Forelimb muscle (tissue), 1 donor: ENCODE data around the gene DDX17. TPM values are rescaled to one million over a fixed set of nuclear protein-coding genes. Genes with fewer than 3 reads are reported as not detected.
"Not testable (repeated sequence)": the region's sequence is repeated elsewhere in the genome, so short reads cannot be mapped to it uniquely, and the experiment has no call there.

Source experiments
- DNase-seq: peaks from one replicate; pipeline ENCODE4 v3.0.0-alpha.2; 2013; ENCODE audit warnings: low read depth
- polyA plus RNA-seq: library from polyadenylated mRNA; unstranded; fragments of 120-200 nt; gene quantifications from one replicate; pipeline ENCODE4 v1.2.1, GENCODE V29; 2013; ENCODE audit not compliant: insufficient read length

Gene DDX17
- polyA plus RNA-seq, 1 donor = 317 TPM

GRCh38 chr22:38491707-38492348, 14.3 kb downstream of the DDX17 start:
- no peak for DNase-seq

DNA sequence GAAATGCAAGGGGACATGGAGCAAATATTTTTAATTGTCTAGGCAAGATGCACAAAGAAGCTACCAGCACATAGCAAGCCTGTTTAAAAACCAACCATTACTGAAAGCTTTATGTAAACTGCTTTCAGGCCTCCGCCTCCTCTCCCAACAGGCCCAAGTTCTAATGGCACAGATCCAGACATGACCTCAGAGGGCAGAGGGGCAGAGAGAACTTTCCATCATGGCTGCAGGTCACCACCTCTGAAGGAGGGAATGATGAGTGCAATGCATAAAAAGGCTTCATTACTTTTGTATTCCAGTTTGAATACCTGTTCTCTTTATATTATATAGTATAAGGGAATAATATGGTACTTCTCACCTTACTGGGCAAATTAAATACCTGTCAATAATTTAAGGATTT, 15.2 kb downstream of the DDX17 start:
- DNase-seq = no peak

DNA sequence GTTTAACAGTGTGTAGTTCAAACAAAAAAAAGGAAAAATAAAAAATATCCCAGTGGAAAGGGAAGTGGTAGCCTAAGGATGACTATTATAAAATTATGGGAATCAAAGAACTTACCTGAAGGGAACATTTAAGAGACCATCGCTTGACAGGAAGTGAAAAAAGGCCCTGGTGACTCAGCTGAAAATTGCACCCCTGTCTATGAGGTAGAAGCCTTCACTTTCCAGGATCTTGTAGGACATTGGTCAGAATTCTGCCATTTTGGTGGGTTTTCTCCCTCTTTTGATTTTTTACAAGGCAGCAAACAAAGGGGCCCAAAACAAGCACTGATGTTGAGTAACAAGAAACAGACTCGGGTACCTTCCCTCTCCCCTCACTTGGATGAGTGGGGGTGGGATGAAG, 15.6 kb downstream of the DDX17 start:
- no peak for DNase-seq

DNA sequence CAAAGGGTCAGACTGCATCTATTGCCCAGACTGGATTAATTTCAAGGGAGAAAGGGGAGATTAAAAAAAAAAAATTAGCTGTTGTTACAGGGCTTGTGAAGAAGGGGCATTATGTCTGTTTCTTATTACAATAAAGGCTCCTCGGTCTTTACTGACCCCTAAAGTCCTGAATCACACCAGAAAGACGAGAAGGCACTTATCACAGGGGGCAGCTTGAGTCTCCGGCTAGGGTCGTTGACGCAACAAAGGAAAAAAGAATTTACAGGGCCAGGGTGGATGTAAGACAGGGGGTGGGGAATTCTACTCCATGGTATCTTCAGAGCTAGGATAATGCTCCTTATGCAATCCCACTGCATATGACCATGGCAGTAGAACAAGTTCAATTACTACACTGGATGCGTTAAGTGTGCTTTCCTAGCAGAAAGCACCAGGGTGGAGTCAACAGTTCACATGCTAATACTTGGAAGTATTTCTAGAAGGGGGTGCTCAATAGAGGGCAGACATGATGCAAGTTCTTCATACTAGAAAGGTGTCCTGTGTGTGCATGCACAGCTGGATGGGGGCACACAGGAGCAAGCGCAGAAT, 16.5 kb downstream of the DDX17 start:
- no peak for DNase-seq

DNA sequence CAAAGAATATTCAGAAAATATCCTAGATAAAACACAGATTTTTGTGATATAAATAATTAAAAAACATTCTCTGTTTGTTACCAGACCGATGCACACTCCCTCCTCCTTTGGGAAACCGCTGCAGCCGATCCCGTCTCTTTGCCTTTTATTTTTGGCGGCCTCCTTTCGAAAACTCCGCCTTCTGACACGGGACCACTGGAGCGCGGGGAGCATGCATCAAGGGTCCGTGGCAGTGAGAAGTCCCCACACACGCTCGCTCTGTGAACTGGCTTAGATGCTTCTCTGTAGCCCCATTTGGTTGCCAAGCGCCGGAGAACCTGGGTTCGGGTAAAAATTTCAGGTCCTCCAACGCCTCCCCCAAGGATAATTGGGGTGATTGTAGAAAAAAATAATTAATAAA, 17.0 kb downstream of the DDX17 start:
- no peak for DNase-seq

DNA sequence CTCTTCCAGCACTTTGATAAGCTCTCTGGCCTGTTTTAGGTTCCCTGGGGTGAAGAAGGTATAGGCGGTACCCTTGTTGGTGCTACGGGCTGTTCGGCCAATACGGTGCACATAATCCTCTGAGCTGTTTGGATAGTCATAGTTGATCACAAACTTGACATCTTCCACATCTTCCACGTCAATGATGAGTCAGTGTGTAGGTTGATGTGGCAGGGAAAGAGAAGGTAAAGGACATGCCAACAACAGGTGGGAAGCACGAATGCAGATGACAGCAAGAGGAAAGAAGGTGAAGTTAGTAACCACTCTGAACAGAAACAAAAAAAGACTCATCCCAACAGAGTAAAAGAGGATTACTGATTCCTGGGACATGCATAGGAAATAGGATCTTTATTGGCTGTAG, 18.2 kb downstream of the DDX17 start:
- no peak for DNase-seq

- DNase-seq = no peak
Observed at GRCh38 chr22:38485783-38486182, 20.3 kb downstream of the DDX17 start.

GRCh38 chr22:38484244-38484643, 21.9 kb downstream of the DDX17 start:
- DNase-seq = no peak

DNA sequence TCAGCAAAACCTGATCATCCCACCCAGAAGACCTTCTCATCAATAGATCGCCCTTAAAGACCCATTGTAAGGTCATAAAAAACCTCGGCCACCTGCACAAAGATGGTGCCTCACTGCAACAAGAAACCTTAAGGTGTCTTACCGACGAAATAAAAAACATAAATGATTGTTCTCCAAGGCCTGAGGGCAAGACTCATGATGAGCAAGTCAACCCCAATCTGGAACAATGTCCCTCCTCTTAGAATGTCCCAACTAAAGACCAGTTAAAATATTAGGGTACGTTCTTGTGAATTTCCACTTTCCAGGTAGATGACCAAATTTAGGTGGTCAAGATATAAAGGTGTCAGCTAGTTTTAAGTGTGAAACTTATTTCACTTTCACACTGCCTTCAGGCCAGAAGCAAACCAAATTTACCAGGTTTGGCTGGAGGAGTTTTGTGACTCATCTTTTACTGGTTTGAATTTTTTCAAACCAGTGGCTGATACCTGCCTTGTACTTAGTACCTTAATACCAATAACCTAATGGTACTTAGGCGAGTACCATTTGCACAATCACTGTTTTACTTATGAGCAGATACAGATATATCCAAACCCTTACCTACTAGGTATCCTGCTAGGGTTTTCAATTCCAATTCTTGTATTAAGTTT, 23.3 kb downstream of the DDX17 start:
- no peak for DNase-seq

GRCh38 chr22:38481871-38482332, 24.2 kb downstream of the DDX17 start:
- no peak for DNase-seq

GRCh38 chr22:38481162-38481870, 24.8 kb downstream of the DDX17 start:
- DNase-seq = no peak

- DNase-seq = no peak
Observed at GRCh38 chr22:38479096-38479837, 26.8 kb downstream of the DDX17 start.

DNA sequence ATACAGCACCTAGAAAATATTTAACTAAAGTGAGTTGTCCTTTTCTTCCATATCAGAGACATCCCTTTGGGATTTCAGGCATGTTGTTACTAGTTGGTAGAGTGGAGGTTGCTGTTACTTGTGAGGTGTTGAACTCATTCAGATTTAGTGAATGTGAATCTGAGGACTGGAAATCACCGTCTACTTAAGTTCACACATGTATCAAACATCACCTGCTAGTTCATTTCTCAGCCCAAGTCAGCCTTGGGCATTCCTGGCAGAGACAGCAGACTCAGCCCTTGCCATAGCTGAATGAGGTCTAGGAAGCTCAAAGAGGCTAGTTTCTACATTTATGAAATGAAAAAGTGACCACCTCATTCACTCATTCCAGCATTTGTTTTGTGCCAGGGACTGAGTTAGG, 28.5 kb downstream of the DDX17 start:
- DNase-seq = no peak

DNA sequence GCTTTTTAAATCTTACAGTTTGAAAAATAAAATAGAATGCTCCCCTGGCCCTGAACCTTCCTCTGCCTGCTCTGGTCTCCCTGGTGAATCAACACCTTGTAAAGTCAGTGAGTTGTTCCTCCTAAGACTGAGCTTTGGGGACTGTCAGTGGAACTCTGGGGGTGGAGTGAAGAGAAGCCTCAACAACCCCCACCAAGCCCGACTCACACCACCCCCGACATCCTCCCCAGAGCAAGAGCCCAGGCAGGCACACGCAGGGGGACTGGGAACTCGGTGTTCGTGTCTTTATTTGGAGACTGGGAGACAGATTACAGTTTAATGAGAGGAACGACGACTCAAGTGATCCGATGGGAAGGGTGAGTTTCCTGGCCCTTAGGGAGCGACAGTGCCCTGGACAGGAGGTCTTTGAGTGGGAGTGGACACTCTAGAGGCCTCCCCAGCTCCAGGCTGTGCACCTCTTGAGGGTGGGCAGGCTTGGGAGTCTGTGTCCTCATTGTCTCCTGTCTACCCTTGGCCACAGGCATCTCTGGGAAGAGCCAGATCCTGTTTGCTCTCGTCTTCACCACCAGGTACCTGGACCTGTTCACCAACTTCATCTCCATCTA, 32.0 kb downstream of the DDX17 start:
- no peak for DNase-seq

DNA sequence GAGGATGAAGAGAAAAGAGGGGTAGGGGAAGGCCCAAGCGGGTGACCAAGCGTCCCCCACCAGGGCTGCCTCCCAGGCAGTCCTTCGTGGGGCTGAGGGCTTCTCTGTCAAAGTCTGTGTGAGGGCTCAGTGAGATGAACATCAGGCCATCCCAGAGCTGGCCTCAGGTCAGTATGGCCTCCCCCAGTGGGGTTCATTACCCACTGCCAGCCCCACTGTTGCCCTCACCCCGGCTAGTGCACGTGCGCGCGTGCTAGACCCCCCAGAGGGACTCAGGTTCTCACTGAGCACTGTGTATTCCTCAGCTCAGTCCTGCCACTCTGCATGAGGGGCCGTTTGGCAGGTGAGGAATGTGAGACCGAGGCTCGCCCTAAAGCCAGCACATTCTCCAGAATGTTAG, 34.9 kb downstream of the DDX17 start:
- DNase-seq = no peak

- not testable (repeated sequence) for DNase-seq
Observed at GRCh38 chr22:38470179-38470578, 35.9 kb downstream of the DDX17 start.

DNA sequence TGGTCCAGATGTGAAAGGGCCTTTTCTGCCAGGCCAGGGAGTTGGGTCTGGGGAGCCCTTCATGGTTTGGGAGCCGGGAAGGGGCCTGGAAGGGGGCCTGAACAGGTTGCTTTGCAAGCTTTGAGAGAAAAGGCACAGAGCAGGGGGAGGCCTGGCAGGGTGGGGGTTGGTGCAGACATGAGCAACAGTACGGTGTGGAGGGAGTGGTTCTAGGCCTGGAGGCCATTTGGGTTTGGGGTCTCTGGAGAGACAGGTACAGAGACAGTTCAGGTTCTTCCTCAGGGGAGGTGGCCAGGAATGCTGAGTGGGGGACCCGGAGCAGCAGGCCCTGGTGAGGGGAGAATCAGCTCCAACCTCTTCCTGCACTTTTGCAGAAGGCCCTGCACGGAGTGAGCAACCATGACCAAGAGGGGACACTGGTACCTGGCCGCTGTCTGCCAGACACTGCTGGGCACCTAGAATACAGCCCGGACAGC, 36.8 kb downstream of the DDX17 start:
- no peak for DNase-seq

- no peak for DNase-seq
Observed at GRCh38 chr22:38468443-38469305, 37.4 kb downstream of the DDX17 start.

- DNase-seq = no peak
Observed at GRCh38 chr22:38467904-38468442, 38.1 kb downstream of the DDX17 start, which contains the start of gene KDELR3. TSS of gene KDELR3 (plus strand) at chr22:38468096. CDS start at chr22:38468234, 138 bp downstream.

- no peak for DNase-seq
Observed at GRCh38 chr22:38467438-38467903, 38.6 kb downstream of the DDX17 start.
